Astrocyte of the spinal cord (primary cell): ENCODE data around the gene ATP5MC2.

Experiments
- DNase-seq: peaks from one replicate; pipeline ENCODE4 v3.0.0; 2011; ENCODE audit warnings: low read depth, low spot score
- H3K4me3 ChIP-seq: 2 replicates; pipeline ENCODE4 v1.5.1; 2011; ENCODE audit warnings: low read depth, mild to moderate bottlenecking, low read length, moderate library complexity
- in situ Hi-C: cut with HindIII; loops from 2 replicates; pipeline ENCODE4 v1.10.0; 2017; ENCODE audit warnings: low sequenced_read_pairs
- TF ChIP-seq, protein P1 (sequence below): IDR thresholded peaks from 2 replicates; pipeline ENCODE4 v1.5.1; 2012; ENCODE audit warnings: low read depth, mild to moderate bottlenecking, low read length, inconsistent platforms

Gene ATP5MC2

DNA sequence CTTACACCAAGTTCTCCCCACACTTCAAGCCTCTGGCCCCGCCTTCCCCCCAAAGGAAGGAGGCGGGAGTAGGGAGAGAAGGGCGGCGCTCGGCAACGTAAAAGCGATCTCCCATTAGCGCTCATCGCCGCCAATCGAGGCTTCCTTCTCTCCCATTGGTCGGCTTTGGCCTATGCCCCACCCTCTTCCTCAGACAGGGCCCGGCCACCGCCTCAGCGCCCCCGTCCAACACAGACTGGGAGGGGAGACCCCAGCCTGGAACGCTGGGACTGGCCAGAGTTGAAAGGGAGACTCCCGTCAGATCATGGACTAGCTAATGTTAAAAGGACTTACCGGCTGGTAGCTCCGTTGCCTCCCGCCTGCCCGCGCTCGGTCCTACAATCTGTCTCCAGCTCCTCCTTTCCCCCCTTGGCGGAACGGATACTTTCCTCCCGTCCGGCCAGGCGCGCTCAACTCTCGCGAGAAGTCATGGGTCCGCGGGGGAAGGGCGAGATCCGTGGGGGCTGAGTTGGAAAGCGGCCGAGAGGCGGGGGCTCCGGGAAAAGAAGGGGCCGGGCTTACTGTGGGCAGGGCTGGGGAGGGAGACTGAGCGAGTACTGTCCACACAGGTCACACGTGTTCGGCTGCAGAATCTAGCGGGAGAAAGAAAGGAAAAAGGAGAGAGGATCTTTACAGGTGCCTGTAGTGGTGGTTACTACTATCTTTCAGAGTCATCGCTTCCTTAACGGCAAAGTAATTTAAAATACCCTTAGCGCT is 49.8 kb downstream of the ATP5MC2 start, which contains the start of gene ATF7:
Gene ATF7, minus strand, starts transcription at position 437 of the 756 bp plus-strand sequence. CDS start 25,382 bp downstream, outside the sequence.
- TF ChIP-seq, protein P1, sequence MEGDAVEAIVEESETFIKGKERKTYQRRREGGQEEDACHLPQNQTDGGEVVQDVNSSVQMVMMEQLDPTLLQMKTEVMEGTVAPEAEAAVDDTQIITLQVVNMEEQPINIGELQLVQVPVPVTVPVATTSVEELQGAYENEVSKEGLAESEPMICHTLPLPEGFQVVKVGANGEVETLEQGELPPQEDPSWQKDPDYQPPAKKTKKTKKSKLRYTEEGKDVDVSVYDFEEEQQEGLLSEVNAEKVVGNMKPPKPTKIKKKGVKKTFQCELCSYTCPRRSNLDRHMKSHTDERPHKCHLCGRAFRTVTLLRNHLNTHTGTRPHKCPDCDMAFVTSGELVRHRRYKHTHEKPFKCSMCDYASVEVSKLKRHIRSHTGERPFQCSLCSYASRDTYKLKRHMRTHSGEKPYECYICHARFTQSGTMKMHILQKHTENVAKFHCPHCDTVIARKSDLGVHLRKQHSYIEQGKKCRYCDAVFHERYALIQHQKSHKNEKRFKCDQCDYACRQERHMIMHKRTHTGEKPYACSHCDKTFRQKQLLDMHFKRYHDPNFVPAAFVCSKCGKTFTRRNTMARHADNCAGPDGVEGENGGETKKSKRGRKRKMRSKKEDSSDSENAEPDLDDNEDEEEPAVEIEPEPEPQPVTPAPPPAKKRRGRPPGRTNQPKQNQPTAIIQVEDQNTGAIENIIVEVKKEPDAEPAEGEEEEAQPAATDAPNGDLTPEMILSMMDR, result no peak
- peak; percentile 99 for DNase-seq
- in situ Hi-C loops, result loop anchor here (10.0 kb wide), 1 partner anchor 49 kb away; the partner anchor contains the start of gene ATP5MC2
- H3K4me3 ChIP-seq, result peak within 1 kb of the TSS; percentile 90

GRCh38 chr12:53625373-53625945 is 50.4 kb downstream of the ATP5MC2 start:
- H3K4me3 ChIP-seq, result peak overlapping the region; percentile 90
- DNase-seq, result peak; percentile 17
- TF ChIP-seq, protein P1, result no peak
- in situ Hi-C loops, result loop anchor here (10.0 kb wide), 1 partner anchor 49 kb away; the partner anchor contains the start of gene ATP5MC2

DNA sequence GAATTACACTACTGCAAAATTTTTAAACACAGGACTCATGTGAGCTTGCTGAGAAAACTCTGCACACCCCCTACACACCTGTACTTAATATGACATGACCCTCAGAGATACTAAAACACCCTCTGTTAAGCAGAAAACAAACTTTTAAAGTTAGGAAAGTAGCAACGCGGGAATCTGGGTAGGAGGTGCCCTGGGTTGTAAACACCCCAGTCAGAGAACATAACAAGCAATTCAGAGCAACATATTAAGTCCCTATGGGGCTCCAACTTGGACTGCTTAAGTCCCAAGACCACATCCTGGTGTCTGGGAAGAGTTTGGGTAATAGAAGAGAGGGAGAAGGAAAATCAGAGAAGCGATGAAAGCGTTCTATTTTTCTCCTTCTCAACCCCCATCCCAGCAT is 50.9 kb downstream of the ATP5MC2 start:
- in situ Hi-C loops, result loop anchor here (10.0 kb wide), 1 partner anchor 50 kb away; the partner anchor contains the start of gene ATP5MC2
- peak overlapping the region; percentile 90 for H3K4me3 ChIP-seq

GRCh38 chr12:53624458-53624857 is 51.4 kb downstream of the ATP5MC2 start:
- DNase-seq, result peak; percentile 23
- TF ChIP-seq, protein P1, result no peak
- H3K4me3 ChIP-seq, result peak overlapping the region; percentile 90
- in situ Hi-C loops, result loop anchor here (10.0 kb wide), 1 partner anchor 50 kb away; the partner anchor contains the start of gene ATP5MC2

More for the DNA sequence above, 50.9 kb downstream of the ATP5MC2 start:
- TF ChIP-seq, protein P1, result no peak
- DNase-seq, result no peak

- H3K4me3 ChIP-seq, result peak overlapping the region; percentile 90
- DNase-seq, result peak; percentile 67
- TF ChIP-seq, protein P1, result no peak
- in situ Hi-C loops, result loop anchor here (10.0 kb wide), 1 partner anchor 51 kb away; the partner anchor contains the start of gene ATP5MC2
Observed at GRCh38 chr12:53623548-53624385, 52.1 kb downstream of the ATP5MC2 start.

GRCh38 chr12:53622724-53623123 is 53.2 kb downstream of the ATP5MC2 start:
- DNase-seq, result no peak
- TF ChIP-seq, protein P1, result no peak
- H3K4me3 ChIP-seq, result no peak overlapping the region
- in situ Hi-C loops, result loop anchor here (10.0 kb wide), 1 partner anchor 52 kb away; the partner anchor contains the start of gene ATP5MC2
